DOHH2 (cell line): ENCODE results near the gene DNAJC21.

Experiments
- CTCF ChIP-seq: fragments of 200-600 bp; sonication (generic); IDR thresholded peaks from one replicate; pipeline ENCODE4 v1.5.1; 2014; ENCODE audit warnings: antibody characterized with exemption, mild to moderate bottlenecking, low read depth, low read length; ENCODE audit not compliant: poor library complexity, severe bottlenecking
- EZH2phosphoT487 ChIP-seq: fragments of 200-600 bp; sonication (generic); IDR thresholded peaks from 2 replicates; pipeline ENCODE4 v1.6.1; 2017; ENCODE audit warnings: borderline replicate concordance, mild to moderate bottlenecking, antibody characterized with exemption, low read length, moderate library complexity, mixed read lengths

- TF ChIP-seq CTCF: no peak
- no peak for TF ChIP-seq EZH2phosphoT487
Measured at GRCh38 chr5:34930462-34930844, 1.1 kb downstream of the DNAJC21 start.
